Stimulated activated memory B cell treated with anti-CD40 and anti-IgM and Interleukin-4, amounts not matched to agents 10 μg/mL and 1 μg/mL and 100 μg/mL, for 72 hours (primary cell): ENCODE results near the gene HPD.
A peak's percentile ranks its signal among the peaks of the same experiment; 100 is the strongest.

Experiments
- ATAC-seq: fragments of 150-1000 bp; cut with Tn5 transposase; 2 replicates; pipeline ENCODE4 v1.10.0; 2021
- H3K27ac Mint-ChIP-seq: one replicate; pipeline ENCODE4 v1.8.0; 2022; ENCODE audit warnings: mild to moderate bottlenecking, mixed read lengths
- H3K27me3 Mint-ChIP-seq: one replicate; pipeline ENCODE4 v1.8.0; 2022; ENCODE audit warnings: mixed read lengths
- H3K36me3 Mint-ChIP-seq: one replicate; pipeline ENCODE4 v1.8.0; 2022; ENCODE audit warnings: mixed read lengths
- H3K4me1 Mint-ChIP-seq: one replicate; pipeline ENCODE4 v1.8.0; 2022; ENCODE audit warnings: mixed read lengths
- H3K4me3 Mint-ChIP-seq: one replicate; pipeline ENCODE4 v1.8.0; 2022; ENCODE audit warnings: mild to moderate bottlenecking, moderate library complexity, mixed read lengths
- H3K9me3 Mint-ChIP-seq: one replicate; pipeline ENCODE4 v1.8.0; 2022; ENCODE audit warnings: mixed read lengths

The HPD gene

DNA sequence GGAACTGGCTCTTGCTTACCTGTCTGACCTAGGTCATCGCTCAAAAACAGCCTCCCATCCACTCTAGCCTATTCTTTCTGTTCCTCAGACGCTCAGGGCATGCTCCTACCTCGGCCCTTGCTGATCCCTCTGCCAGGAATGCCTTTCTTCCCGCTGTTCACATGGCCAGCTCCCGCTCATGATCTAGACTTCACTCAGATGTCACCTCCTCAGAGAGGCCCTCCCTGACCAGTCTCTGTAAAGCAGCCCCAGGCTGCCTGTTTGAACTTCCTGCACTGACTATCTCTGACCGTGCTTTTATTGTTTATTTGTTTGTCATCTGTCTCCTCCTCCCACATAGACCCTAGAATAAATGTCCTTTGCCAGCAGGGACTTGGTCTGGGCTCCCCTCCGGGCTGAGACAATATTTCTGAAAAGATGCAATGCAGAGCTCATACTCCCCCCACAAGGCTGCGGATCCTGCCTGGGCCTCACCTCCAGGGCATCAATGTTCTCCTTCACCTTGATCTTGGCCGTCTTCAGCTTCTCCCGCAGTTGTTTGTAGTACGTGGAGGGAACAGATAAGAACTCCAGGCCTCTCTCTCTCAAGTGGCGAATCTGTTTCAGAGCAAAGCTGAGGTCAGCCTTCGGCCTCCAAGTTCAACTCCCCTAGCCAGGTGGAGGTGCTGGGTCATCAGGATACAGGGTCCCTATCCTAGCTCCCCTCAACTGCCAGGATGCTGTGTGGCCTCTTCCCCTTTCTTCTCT, 15.2 kb downstream of the HPD start:
- Mint-ChIP-seq H3K36me3 (no peaks in the 10 kb centered on the region), H3K4me1 (peaks cover 24% of the 10 kb centered on the region), H3K4me3 (no peak overlapping the region), H3K27ac (no peak overlapping the region), H3K27me3 (no peaks in the 10 kb centered on the region), H3K9me3 (no peaks in the 10 kb centered on the region)
- no peak for ATAC-seq

DNA sequence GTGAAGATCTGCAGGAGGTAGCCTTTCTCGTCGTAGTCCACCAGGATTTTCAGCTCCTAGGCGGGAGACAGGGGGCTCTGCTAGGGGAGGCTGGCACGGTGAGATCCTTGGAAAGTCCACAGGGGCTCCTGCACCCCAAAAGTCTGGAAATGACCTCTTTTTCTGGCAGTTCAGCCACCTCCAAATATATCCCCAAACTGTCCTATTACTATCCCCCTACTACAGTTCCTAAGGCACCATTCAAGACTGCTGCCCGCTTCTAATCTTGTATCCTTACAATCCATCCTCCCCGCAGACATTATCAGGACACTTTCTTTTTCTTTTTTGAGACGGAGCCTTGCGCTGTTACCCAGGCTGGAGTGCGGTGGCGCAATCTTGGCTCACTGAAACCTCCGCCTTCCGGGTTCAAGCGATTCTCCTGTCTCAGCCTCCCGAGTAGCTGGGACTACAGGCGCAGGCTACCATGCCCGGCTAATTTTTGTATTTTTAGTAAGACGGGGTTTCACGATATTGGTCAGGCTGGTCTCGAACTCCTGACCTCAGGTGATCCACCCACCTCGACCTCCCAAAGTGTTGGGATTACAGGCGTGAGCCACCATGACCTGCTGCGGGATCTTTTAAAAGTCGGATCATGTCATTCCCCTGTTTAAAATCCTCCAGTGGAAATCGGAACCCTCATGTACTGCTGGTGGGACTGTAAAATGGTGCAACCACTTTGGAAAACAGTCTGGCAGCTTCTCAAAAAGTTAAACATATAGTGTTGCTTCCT, 18.5 kb downstream of the HPD start:
- Mint-ChIP-seq H3K27ac (peak overlapping the region; percentile 86), H3K4me1 (peaks cover 26% of the 10 kb centered on the region), H3K4me3 (peak overlapping the region; percentile 95), H3K9me3 (no peaks in the 10 kb centered on the region), H3K27me3 (no peaks in the 10 kb centered on the region), H3K36me3 (no peaks in the 10 kb centered on the region)
- ATAC-seq = no peak

DNA sequence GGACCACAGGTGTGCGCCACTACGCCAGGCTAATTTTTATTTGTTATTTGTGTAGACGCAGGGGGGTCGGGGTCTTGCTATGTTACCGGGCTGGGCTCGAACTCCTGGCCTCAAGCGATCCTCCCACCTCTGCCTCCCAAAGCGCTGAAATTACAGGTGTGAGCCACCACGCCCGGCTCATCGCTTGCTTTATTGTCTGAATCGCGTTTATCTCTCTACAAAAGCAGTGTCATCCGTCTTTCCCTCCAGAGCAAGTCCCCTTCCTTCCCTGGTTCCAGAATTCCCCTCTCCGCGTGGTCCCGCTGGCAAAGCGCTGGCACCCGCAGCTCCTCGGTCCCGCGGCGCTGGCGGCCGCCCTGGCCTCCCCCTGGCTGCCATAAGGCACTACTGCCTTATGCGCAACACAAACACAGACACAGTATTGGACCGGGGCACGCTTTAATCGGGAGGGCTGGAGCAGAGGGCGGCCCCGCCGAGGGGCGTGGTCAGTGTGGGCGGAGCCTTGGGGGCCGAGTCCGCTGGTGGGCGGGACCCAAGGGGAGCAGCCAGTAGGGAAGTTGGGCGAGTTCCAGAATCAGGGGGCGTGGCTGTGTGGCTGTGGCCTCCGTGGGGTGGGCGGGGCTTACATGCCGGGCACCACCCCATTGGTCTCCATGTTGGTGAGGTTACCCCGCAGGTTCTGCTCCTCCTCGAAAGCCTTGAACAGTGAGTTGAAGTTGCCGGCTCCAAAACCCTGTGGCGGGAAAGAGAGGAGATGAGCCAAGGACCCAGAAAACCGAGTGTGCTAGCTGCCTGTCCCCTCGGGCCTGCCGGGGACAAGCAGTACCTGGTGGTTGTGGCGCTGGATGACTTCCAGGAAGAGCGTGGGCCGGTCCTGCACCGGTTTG, 19.3 kb downstream of the HPD start:
- no peaks in the 10 kb centered on the region for H3K27me3 Mint-ChIP-seq

GRCh38 chr12:121838126-121838525, 20.5 kb downstream of the HPD start:
- Mint-ChIP-seq H3K27me3 (no peaks in the 10 kb centered on the region), H3K4me3 (no peak overlapping the region), H3K27ac (no peak overlapping the region), H3K4me1 (peaks cover 26% of the 10 kb centered on the region), H3K36me3 (no peaks in the 10 kb centered on the region), H3K9me3 (no peaks in the 10 kb centered on the region)
- ATAC-seq = no peak

More for the DNA sequence above, 19.3 kb downstream of the HPD start:
- Mint-ChIP-seq H3K9me3 (no peaks in the 10 kb centered on the region), H3K27ac (peak overlapping the region; percentile 86), H3K4me3 (peak overlapping the region; percentile 95), H3K4me1 (peaks cover 26% of the 10 kb centered on the region), H3K36me3 (no peaks in the 10 kb centered on the region)
- ATAC-seq = peak; percentile 99

DNA sequence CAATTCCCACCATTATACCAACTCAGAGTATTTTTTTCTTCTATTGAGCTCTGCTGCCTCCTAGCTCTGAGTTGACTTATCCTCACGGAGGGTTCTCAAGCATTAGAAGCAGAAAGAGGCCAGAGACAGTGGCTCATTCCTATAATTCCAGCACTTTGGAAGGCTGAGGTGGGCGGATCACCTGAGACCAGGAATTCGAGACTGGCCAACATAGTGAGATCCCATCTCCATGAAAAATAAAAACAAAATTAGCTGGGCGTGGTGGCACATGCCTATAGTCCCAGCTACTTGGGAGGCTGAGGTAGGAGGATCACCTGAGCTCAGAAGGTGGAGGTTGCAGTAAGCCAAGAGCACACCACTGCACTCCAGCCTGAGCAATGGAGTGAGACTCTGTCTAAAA, 21.0 kb downstream of the HPD start:
- Mint-ChIP-seq H3K4me3 (no peak overlapping the region), H3K27me3 (no peaks in the 10 kb centered on the region), H3K9me3 (no peaks in the 10 kb centered on the region), H3K27ac (no peak overlapping the region), H3K4me1 (peaks cover 26% of the 10 kb centered on the region), H3K36me3 (peaks cover 2% of the 10 kb centered on the region)
- no peak for ATAC-seq

- no peaks in the 10 kb centered on the region for H3K27me3 Mint-ChIP-seq
- ATAC-seq = no peak
- H3K27ac Mint-ChIP-seq = no peak overlapping the region
- H3K36me3 Mint-ChIP-seq = peaks cover 60% of the 10 kb centered on the region
- H3K9me3 Mint-ChIP-seq = no peaks in the 10 kb centered on the region
- no peak overlapping the region for H3K4me3 Mint-ChIP-seq
- H3K4me1 Mint-ChIP-seq = peaks cover 7% of the 10 kb centered on the region
These were observed 27.0 kb downstream of the HPD start for GRCh38 chr12:121831571-121832245.

DNA sequence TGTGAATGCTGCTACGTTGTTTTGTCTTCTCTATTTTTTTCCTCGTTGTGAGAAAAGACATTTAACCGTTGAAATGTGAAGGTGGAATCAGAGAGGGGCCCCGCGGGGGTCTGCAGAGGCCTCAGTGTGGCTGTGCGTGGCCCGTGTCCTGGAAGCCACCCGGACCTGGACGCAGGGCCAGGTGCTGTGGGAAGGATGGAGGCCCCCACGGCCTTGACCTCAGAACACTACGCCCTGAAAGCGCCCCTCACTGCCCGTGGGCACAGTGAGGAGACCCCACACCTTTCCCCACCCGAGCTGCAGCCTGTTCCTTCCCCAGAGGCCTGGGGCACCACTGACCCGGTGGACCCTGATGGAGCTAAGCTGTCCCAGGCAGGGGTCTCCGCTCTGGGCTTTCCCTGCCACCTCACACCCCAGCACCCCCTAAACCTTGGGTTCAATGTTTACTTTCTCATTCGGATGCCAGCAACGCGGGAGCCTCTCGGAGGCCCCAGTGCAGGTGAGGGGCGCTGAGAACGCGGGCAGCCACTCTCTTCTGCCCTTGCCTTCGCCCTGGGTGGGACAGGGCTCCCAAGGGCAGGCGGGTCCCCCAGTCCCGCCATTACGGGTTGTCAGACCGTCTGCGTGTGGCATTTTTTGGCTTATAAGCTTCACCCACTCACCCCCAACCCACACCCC, 27.9 kb downstream of the HPD start:
- Mint-ChIP-seq H3K27me3 (no peaks in the 10 kb centered on the region), H3K27ac (peak overlapping the region; percentile 7), H3K4me3 (no peak overlapping the region), H3K4me1 (peaks cover 7% of the 10 kb centered on the region), H3K36me3 (peaks cover 69% of the 10 kb centered on the region), H3K9me3 (no peaks in the 10 kb centered on the region)
- no peak for ATAC-seq

GRCh38 chr12:121830134-121830533, 28.5 kb downstream of the HPD start:
- Mint-ChIP-seq H3K9me3 (no peaks in the 10 kb centered on the region), H3K4me1 (peaks cover 7% of the 10 kb centered on the region), H3K4me3 (no peak overlapping the region), H3K27me3 (no peaks in the 10 kb centered on the region), H3K27ac (peak overlapping the region; percentile 7), H3K36me3 (peaks cover 73% of the 10 kb centered on the region)
- ATAC-seq = peak; percentile 27

- peaks cover 80% of the 10 kb centered on the region for H3K36me3 Mint-ChIP-seq
- H3K4me3 Mint-ChIP-seq = no peak overlapping the region
- no peak for ATAC-seq
- H3K27ac Mint-ChIP-seq = no peak overlapping the region
- no peaks in the 10 kb centered on the region for H3K9me3 Mint-ChIP-seq
- H3K27me3 Mint-ChIP-seq = no peaks in the 10 kb centered on the region
- H3K4me1 Mint-ChIP-seq = peaks cover 7% of the 10 kb centered on the region
These were observed 29.3 kb downstream of the HPD start for GRCh38 chr12:121829250-121829918.

- ATAC-seq = no peak
- peak overlapping the region; percentile 49 for H3K27ac Mint-ChIP-seq
- H3K9me3 Mint-ChIP-seq = no peaks in the 10 kb centered on the region
- H3K36me3 Mint-ChIP-seq = peaks cover 82% of the 10 kb centered on the region
- H3K4me3 Mint-ChIP-seq = no peak overlapping the region
- peaks cover 7% of the 10 kb centered on the region for H3K4me1 Mint-ChIP-seq
- H3K27me3 Mint-ChIP-seq = no peaks in the 10 kb centered on the region
These were observed 29.8 kb downstream of the HPD start for GRCh38 chr12:121828826-121829225.

GRCh38 chr12:121828306-121828705, 30.4 kb downstream of the HPD start:
- Mint-ChIP-seq H3K4me1 (peaks cover 7% of the 10 kb centered on the region), H3K27ac (peak overlapping the region; percentile 49), H3K27me3 (no peaks in the 10 kb centered on the region), H3K9me3 (no peaks in the 10 kb centered on the region), H3K36me3 (peaks cover 87% of the 10 kb centered on the region), H3K4me3 (no peak overlapping the region)
- no peak for ATAC-seq

GRCh38 chr12:121827351-121828099, 31.1 kb downstream of the HPD start:
- Mint-ChIP-seq H3K36me3 (peaks cover 85% of the 10 kb centered on the region), H3K4me3 (no peak overlapping the region), H3K4me1 (peaks cover 7% of the 10 kb centered on the region), H3K9me3 (no peaks in the 10 kb centered on the region), H3K27me3 (no peaks in the 10 kb centered on the region), H3K27ac (no peak overlapping the region)
- no peak for ATAC-seq

DNA sequence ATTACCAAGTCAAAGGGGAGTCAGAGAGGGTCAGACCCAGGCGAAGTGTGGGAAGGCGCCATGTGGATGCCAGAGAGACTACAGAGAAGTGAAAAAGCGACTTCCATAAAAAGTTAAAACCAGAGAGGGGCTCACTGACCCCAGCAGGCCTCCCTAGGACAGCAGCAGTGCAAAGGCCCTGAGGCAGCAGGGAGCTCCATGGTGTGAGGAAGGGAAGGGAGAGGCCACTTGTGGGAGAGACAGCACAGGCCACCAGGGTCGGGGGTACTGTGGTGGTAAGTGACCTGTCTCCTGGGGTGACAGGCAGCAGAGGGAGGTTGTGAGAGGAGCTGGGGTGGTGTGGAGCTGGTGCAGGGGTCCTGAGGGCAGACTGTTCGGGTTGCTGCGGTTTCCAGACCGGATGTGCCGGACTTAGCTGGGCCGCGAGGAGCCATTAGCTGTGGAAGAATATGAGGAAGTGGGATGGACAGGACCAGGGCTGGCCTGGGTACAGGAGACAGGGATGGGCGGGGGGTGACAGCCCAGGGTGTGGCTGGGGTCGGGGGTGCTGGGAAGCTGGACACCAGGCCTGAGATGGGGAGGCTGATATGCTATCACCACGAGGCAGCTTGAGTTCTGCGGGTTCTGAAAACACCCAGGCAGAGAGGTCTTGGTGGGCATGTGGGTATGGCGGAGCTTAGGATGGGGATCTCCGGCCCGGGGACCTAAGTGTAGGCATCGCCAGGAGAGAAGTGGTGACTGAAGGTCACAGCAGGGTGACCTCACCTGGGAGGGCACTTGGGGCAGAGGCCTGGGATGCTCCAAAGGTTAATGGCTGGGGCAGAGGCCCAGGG, 32.1 kb downstream of the HPD start:
- Mint-ChIP-seq H3K36me3 (peaks cover 76% of the 10 kb centered on the region), H3K9me3 (no peaks in the 10 kb centered on the region), H3K27ac (peak overlapping the region; percentile 19), H3K4me3 (no peak overlapping the region), H3K4me1 (peaks cover 7% of the 10 kb centered on the region), H3K27me3 (no peaks in the 10 kb centered on the region)
- ATAC-seq = no peak
